GM20431 (cell line): Measurements from ENCODE around the gene ZMYND19.
"Not testable (repeated sequence)": the region's sequence is repeated elsewhere in the genome, so short reads cannot be mapped to it uniquely, and the experiment has no call there.

Experiments used
- in situ Hi-C: fragments of 300-500 bp; cut with MseI, MboI; formaldehyde crosslinking; loops from one replicate; pipeline ENCODE4 v1.15.0; 2020; ENCODE audit warnings: low sequenced_read_pairs; ENCODE audit not compliant: unreplicated experiment

Gene ZMYND19

GRCh38 chr9:137614631-137615386 lies 24.5 kb upstream of the ZMYND19 start:
- in situ Hi-C loops, result no loop called here

- in situ Hi-C loops, result no loop called here
Observed at GRCh38 chr9:137613738-137614523, 23.6 kb upstream of the ZMYND19 start.

- in situ Hi-C loops, result no loop called here
Observed at GRCh38 chr9:137613259-137613658, 22.9 kb upstream of the ZMYND19 start.

- in situ Hi-C loops, result no loop called here
Observed at GRCh38 chr9:137612741-137613142, 22.4 kb upstream of the ZMYND19 start.

GRCh38 chr9:137611623-137612609 lies 21.6 kb upstream of the ZMYND19 start:
- in situ Hi-C loops, result no loop called here

- in situ Hi-C loops, result no loop called here
Observed at GRCh38 chr9:137610944-137611343, 20.6 kb upstream of the ZMYND19 start.

GRCh38 chr9:137607141-137607857 lies 17.0 kb upstream of the ZMYND19 start:
- in situ Hi-C loops, result no loop called here

- in situ Hi-C loops, result no loop called here
Observed at GRCh38 chr9:137606734-137607138, 16.4 kb upstream of the ZMYND19 start.

- in situ Hi-C loops, result no loop called here
Observed at GRCh38 chr9:137606005-137606621, 15.8 kb upstream of the ZMYND19 start.

- in situ Hi-C loops, result no loop called here
Observed at GRCh38 chr9:137605121-137606004, 15.1 kb upstream of the ZMYND19 start, which contains the start of gene ARRDC1. Gene ARRDC1 (plus strand): TSS chr9:137605686. CDS start chr9:137605718, 32 bp downstream.

- in situ Hi-C loops, result no loop called here
Observed at GRCh38 chr9:137604345-137605086, 14.2 kb upstream of the ZMYND19 start.

GRCh38 chr9:137603879-137604278 lies 13.6 kb upstream of the ZMYND19 start:
- in situ Hi-C loops, result no loop called here

- in situ Hi-C loops, result no loop called here
Observed at GRCh38 chr9:137602661-137603060, 12.3 kb upstream of the ZMYND19 start.

GRCh38 chr9:137598943-137599342 lies 8.6 kb upstream of the ZMYND19 start:
- in situ Hi-C loops, result no loop called here

GRCh38 chr9:137596577-137596976 lies 6.3 kb upstream of the ZMYND19 start:
- in situ Hi-C loops, result not testable (repeated sequence)

GRCh38 chr9:137593176-137593575 lies 2.9 kb upstream of the ZMYND19 start:
- in situ Hi-C loops, result no loop called here

- in situ Hi-C loops, result no loop called here
Observed at GRCh38 chr9:137592767-137593166, 2.5 kb upstream of the ZMYND19 start.

GRCh38 chr9:137590123-137590468 lies 216 bp downstream of the ZMYND19 start:
- in situ Hi-C loops, result no loop called here
